Measurements from ENCODE around the gene ALG14. TPM values are rescaled to one million over a fixed set of nuclear protein-coding genes. Genes with fewer than 3 reads are reported as not detected.

Gene ALG14
- total RNA-seq, 1 donor from 2014 or later: 5.0 TPM

GRCh38 chr1:95013950-95014574, 58.7 kb downstream of the ALG14 start:
- DNase-seq (ENCODE audit: extremely low spot score, unreplicated experiment): no peak
- Mint-ChIP-seq H3K4me3 (no peak overlapping the region), H3K36me3 (no peaks in the 10 kb centered on the region), H3K27me3 (no peaks in the 10 kb centered on the region), H3K4me1 (ENCODE audit: unreplicated experiment) (peaks cover 20% of the 10 kb centered on the region), H3K9me3 (no peaks in the 10 kb centered on the region), H3K27ac (peak overlapping the region; percentile 13)
- no peak for TF ChIP-seq CTCF (conservative IDR thresholded peaks at IDR 0.05)

GRCh38 chr1:95012389-95012788, 60.4 kb downstream of the ALG14 start:
- no peak overlapping the region for H3K27ac Mint-ChIP-seq
- no peaks in the 10 kb centered on the region for H3K27me3 Mint-ChIP-seq
- no peak for TF ChIP-seq CTCF (conservative IDR thresholded peaks at IDR 0.05)

GRCh38 chr1:95010158-95010557, 62.6 kb downstream of the ALG14 start:
- Mint-ChIP-seq H3K27ac (no peak overlapping the region), H3K4me1 (ENCODE audit: unreplicated experiment) (peaks cover 21% of the 10 kb centered on the region), H3K4me3 (no peak overlapping the region), H3K27me3 (no peaks in the 10 kb centered on the region), H3K9me3 (no peaks in the 10 kb centered on the region), H3K36me3 (no peaks in the 10 kb centered on the region)
- DNase-seq (ENCODE audit: extremely low spot score, unreplicated experiment): no peak
- TF ChIP-seq CTCF (conservative IDR thresholded peaks at IDR 0.05): no peak

More at GRCh38 chr1:95012389-95012788, 60.4 kb downstream of the ALG14 start:
- Mint-ChIP-seq H3K4me3 (no peak overlapping the region), H3K9me3 (no peaks in the 10 kb centered on the region), H3K36me3 (no peaks in the 10 kb centered on the region), H3K4me1 (ENCODE audit: unreplicated experiment) (peaks cover 14% of the 10 kb centered on the region)
- no peak for DNase-seq (ENCODE audit: extremely low spot score, unreplicated experiment)

GRCh38 chr1:95007687-95008086, 65.1 kb downstream of the ALG14 start:
- no peaks in the 10 kb centered on the region for H3K9me3 Mint-ChIP-seq
- TF ChIP-seq CTCF (conservative IDR thresholded peaks at IDR 0.05): no peak
- no peak overlapping the region for H3K27ac Mint-ChIP-seq
- no peak overlapping the region for H3K4me3 Mint-ChIP-seq
- H3K27me3 Mint-ChIP-seq: no peaks in the 10 kb centered on the region
- H3K4me1 Mint-ChIP-seq (ENCODE audit: unreplicated experiment): peaks cover 14% of the 10 kb centered on the region
- H3K36me3 Mint-ChIP-seq: no peaks in the 10 kb centered on the region
- DNase-seq (ENCODE audit: extremely low spot score, unreplicated experiment): no peak

- H3K4me3 Mint-ChIP-seq: no peak overlapping the region
- peaks cover 24% of the 10 kb centered on the region for H3K4me1 Mint-ChIP-seq (ENCODE audit: unreplicated experiment)
- no peak overlapping the region for H3K27ac Mint-ChIP-seq
- TF ChIP-seq CTCF (conservative IDR thresholded peaks at IDR 0.05): no peak
- no peak for DNase-seq (ENCODE audit: extremely low spot score, unreplicated experiment)
- H3K9me3 Mint-ChIP-seq: no peaks in the 10 kb centered on the region
- H3K36me3 Mint-ChIP-seq: no peaks in the 10 kb centered on the region
- H3K27me3 Mint-ChIP-seq: no peaks in the 10 kb centered on the region
Observed at GRCh38 chr1:95006681-95007080, 66.1 kb downstream of the ALG14 start.
